HUES6 (cell line): Measurements from ENCODE around the gene ZSCAN16.
"Not testable (repeated sequence)": the region's sequence is repeated elsewhere in the genome, so short reads cannot be mapped to it uniquely, and the experiment has no call there.

Experiments
- H3K27ac ChIP-seq: 2 replicates; pipeline ENCODE4 v1.7.0; 2013; ENCODE audit warnings: low read depth, mild to moderate bottlenecking, low read length, inconsistent platforms
- H3K27me3 ChIP-seq: 2 replicates; pipeline ENCODE4 v1.6.1; 2013; ENCODE audit warnings: low read length; ENCODE audit not compliant: control insufficient read depth, insufficient read depth
- H3K36me3 ChIP-seq: 2 replicates; pipeline ENCODE4 v1.6.1; 2013; ENCODE audit warnings: low read length; ENCODE audit not compliant: control insufficient read depth, insufficient read depth
- H3K4me1 ChIP-seq: 2 replicates; pipeline ENCODE4 v1.6.1; 2013; ENCODE audit warnings: low read length; ENCODE audit not compliant: control insufficient read depth, insufficient read depth
- H3K4me3 ChIP-seq: 2 replicates; pipeline ENCODE4 v1.5.1; 2013; ENCODE audit warnings: low read depth, low read length
- H3K9ac ChIP-seq: one replicate; pipeline ENCODE4 v1.6.1; 2013; ENCODE audit warnings: mild to moderate bottlenecking, low read length
- H3K9me3 ChIP-seq: 2 replicates; pipeline ENCODE4 v1.6.1; 2013; ENCODE audit warnings: low read depth, low read length; ENCODE audit not compliant: control insufficient read depth, insufficient read depth

The ZSCAN16 gene

DNA sequence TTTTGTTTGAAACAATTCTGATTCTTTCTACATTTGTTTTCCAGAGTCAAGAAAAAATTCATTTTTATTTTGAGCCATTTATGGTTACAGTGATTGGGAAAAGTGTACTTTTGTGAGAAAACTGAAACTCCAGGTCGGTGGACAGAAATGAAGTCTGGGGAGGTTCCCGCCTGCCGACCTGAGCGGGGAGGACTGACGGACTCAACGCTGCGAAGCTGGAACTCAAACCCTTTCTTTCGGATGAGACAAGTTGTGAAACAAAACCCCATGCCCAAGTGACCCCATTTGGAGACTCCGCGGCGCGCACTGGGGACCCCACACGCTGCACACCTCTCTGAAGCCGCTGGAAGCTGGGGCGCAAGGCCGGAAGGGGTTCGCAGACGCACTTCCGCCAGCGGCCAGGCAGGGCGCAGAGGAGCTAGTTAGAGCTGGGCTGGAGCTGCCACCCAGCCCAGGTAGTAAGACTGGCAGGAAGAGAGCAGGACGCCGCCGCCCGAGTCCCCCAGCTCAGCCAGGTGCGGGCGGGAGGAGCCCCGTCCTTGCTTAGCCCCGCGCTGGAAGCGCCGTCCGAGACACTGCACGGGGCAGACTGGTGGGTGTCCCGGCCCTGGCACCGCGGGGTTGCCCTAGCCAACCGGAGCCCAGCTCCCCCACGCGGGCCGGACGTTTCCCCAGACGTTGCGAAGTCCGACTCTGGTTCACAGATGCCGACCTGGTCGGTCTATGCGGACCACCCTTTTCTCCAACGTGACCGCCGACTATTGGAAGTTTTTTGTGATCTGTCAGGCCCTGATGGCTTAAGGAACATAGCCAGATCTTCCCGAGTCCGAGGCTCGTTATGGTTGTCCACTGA, 19.8 kb upstream of the ZSCAN16 start:
- Histone ChIP-seq H3K9ac (peak overlapping the region; percentile 67), H3K27ac (no peak overlapping the region), H3K27me3 (peaks cover 10% of the 10 kb centered on the region), H3K4me3 (peak overlapping the region; percentile 92), H3K9me3 (no peaks in the 10 kb centered on the region), H3K4me1 (peaks cover 3% of the 10 kb centered on the region; the same call in 1 of the 2 replicates), H3K36me3 (no peaks in the 10 kb centered on the region)

DNA sequence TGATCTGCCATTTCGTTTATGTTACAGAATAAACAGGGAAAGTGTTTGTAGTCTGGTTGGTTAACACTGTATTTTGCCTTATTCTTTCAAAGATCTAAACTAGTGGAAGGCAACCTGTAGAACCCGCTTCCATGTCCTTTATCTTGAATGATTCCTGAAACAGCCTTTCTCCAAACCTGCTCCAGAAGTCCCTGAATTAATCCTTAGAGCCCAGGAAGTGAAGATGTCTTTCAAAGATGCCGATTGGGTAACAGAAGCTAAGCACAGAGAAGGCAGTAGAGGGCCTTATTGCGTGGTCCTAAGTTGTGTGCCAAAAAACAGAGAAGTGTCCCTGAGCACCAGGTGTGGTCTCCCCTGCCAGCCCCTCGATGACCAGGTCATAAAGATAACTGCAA, 19.2 kb upstream of the ZSCAN16 start:
- peaks cover 3% of the 10 kb centered on the region; the same call in 1 of the 2 replicates for H3K4me1 ChIP-seq
- H3K9me3 ChIP-seq: no peaks in the 10 kb centered on the region
- H3K27ac ChIP-seq: no peak overlapping the region
- H3K4me3 ChIP-seq: peak overlapping the region; percentile 92
- H3K36me3 ChIP-seq: no peaks in the 10 kb centered on the region
- peaks cover 4% of the 10 kb centered on the region; the same call in 1 of the 2 replicates for H3K27me3 ChIP-seq
- H3K9ac ChIP-seq: peak overlapping the region; percentile 67

DNA sequence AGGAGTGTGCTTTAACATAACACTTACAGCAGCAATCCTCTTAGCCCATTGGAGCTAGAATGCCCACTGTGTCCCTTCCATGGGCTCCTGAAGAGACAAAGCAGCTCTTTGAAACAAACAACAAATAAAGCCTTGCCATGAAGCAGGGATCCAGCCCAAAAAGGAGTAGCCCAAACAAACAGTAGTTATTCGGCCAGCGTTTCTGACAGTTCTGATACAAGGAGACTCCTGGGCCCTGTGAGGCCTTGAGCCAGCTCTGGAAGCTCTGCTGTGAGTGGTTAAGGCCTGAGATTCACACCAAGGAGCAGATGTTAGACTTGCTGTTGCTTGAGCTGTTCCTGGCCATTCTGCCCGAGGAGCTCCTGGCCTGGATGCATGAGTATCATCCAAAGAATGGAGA, 16.9 kb upstream of the ZSCAN16 start:
- Histone ChIP-seq H3K27ac (no peak overlapping the region), H3K36me3 (no peaks in the 10 kb centered on the region), H3K4me1 (peaks cover 3% of the 10 kb centered on the region; the same call in 1 of the 2 replicates), H3K9ac (no peak overlapping the region), H3K4me3 (no peak overlapping the region), H3K27me3 (0 out of 2 replicates have a peak, but pooled peaks cover 4% of the 10 kb centered on the region), H3K9me3 (no peaks in the 10 kb centered on the region)

GRCh38 chr6:28111964-28112363, 12.4 kb upstream of the ZSCAN16 start:
- H3K27me3 ChIP-seq: 0 out of 2 replicates have a peak, but pooled peaks cover 5% of the 10 kb centered on the region
- no peaks in the 10 kb centered on the region for H3K9me3 ChIP-seq
- H3K4me3 ChIP-seq: no peak overlapping the region
- H3K4me1 ChIP-seq: no peaks in the 10 kb centered on the region
- H3K27ac ChIP-seq: no peak overlapping the region
- no peak overlapping the region for H3K9ac ChIP-seq
- H3K36me3 ChIP-seq: peaks cover 4% of the 10 kb centered on the region; the same call in 1 of the 2 replicates

DNA sequence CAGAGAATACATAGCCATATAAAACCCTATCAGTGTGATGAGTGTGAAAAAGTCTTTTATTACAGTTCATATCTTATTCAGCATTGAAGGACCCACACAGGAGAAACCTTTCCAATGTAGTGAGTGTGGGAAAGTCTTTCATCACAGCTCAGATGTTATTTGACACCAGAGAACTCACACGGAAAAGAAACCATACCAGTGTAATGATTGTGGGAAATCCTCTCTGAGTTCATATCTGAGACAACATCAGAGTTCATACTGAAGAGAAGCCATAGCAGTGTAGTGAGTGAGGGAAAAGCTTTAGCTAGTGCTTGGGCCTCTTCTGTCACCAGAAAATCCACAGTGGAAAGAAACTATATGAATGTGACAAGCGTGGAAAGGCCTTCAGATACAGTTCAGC, 8.6 kb upstream of the ZSCAN16 start:
- Histone ChIP-seq H3K36me3 (peaks cover 8% of the 10 kb centered on the region), H3K27ac (no peak overlapping the region), H3K9me3 (no peaks in the 10 kb centered on the region), H3K4me3 (no peak overlapping the region), H3K27me3 (0 out of 2 replicates have a peak, but pooled peaks cover 3% of the 10 kb centered on the region), H3K9ac (no peak overlapping the region), H3K4me1 (no peaks in the 10 kb centered on the region)

GRCh38 chr6:28117386-28118050, 6.9 kb upstream of the ZSCAN16 start:
- no peaks in the 10 kb centered on the region for H3K4me1 ChIP-seq
- no peaks in the 10 kb centered on the region for H3K9me3 ChIP-seq
- peaks cover 8% of the 10 kb centered on the region for H3K36me3 ChIP-seq
- no peak overlapping the region for H3K4me3 ChIP-seq
- 0 out of 2 replicates have a peak, but pooled peaks cover 1% of the 10 kb centered on the region for H3K27me3 ChIP-seq
- H3K27ac ChIP-seq: no peak overlapping the region
- H3K9ac ChIP-seq: no peak overlapping the region

GRCh38 chr6:28118217-28118616, 6.2 kb upstream of the ZSCAN16 start:
- no peak overlapping the region for H3K9ac ChIP-seq
- no peaks in the 10 kb centered on the region for H3K9me3 ChIP-seq
- no peak overlapping the region for H3K27ac ChIP-seq
- peaks cover 8% of the 10 kb centered on the region for H3K36me3 ChIP-seq
- H3K4me3 ChIP-seq: no peak overlapping the region
- no peaks in the 10 kb centered on the region for H3K4me1 ChIP-seq
- no peaks in the 10 kb centered on the region for H3K27me3 ChIP-seq

- no peak overlapping the region for H3K27ac ChIP-seq
- peaks cover 14% of the 10 kb centered on the region for H3K36me3 ChIP-seq
- no peaks in the 10 kb centered on the region for H3K27me3 ChIP-seq
These were observed 2.5 kb upstream of the ZSCAN16 start for GRCh38 chr6:28121876-28122275.

DNA sequence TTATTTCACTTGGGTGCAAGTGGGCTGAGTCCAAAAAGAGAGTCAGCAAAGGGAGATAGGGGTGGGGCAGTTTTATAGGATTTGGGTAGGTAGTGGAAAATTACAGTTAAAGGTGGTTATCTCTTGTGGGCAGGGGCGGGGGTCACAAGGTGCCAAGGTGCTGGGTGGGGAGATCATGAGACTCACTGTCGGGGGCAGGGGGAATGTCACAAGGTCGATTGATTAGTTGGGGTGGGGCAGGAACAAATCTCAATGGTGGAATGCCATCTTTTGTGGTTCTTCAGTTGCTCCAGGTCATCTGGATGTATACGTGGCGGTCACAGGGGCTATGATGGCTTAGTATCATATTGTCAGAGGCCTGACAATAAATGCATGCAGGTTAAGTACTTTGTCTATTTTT, 2.1 kb upstream of the ZSCAN16 start:
- not testable (repeated sequence) for H3K9me3 ChIP-seq, H3K4me1 ChIP-seq, H3K4me3 ChIP-seq, H3K9ac ChIP-seq, H3K27ac ChIP-seq, H3K27me3 ChIP-seq
- H3K36me3 ChIP-seq: peaks cover 18% of the 10 kb centered on the region

More at GRCh38 chr6:28121876-28122275, 2.5 kb upstream of the ZSCAN16 start:
- Histone ChIP-seq H3K4me3 (no peak overlapping the region), H3K4me1 (no peaks in the 10 kb centered on the region; the same call in 1 of the 2 replicates), H3K9me3 (no peaks in the 10 kb centered on the region), H3K9ac (no peak overlapping the region)

GRCh38 chr6:28124971-28125353, 553 bp downstream of the ZSCAN16 start:
- Histone ChIP-seq H3K27me3 (no peaks in the 10 kb centered on the region), H3K9me3 (no peaks in the 10 kb centered on the region), H3K4me3 (peak overlapping the region; percentile 77), H3K4me1 (no peaks in the 10 kb centered on the region; the same call in 1 of the 2 replicates), H3K36me3 (peaks cover 44% of the 10 kb centered on the region), H3K9ac (peak overlapping the region; percentile 52), H3K27ac (no peak overlapping the region)

GRCh38 chr6:28125401-28125800, 992 bp downstream of the ZSCAN16 start:
- H3K4me3 ChIP-seq: peak overlapping the region; percentile 77; the same call in 1 of the 2 replicates
- peaks cover 44% of the 10 kb centered on the region for H3K36me3 ChIP-seq
- no peak overlapping the region for H3K27ac ChIP-seq
- H3K9me3 ChIP-seq: no peaks in the 10 kb centered on the region
- no peaks in the 10 kb centered on the region; the same call in 1 of the 2 replicates for H3K4me1 ChIP-seq
- H3K9ac ChIP-seq: no peak overlapping the region
- H3K27me3 ChIP-seq: no peaks in the 10 kb centered on the region
